Measurements from ENCODE around the gene E2F4.

Gene E2F4

GRCh38 chr16:67227567-67227921, 35.6 kb downstream of the E2F4 start:
- TF ChIP-seq CTCF (IDR thresholded peaks at IDR 0.05) (no peak), ZFX (IDR thresholded peaks at IDR 0.05; ENCODE audit: borderline replicate concordance) (no peak)
- H3K27ac ChIP-seq = peak overlapping the region; percentile 50

- no peak overlapping the region for H3K27ac ChIP-seq
- TF ChIP-seq CTCF (IDR thresholded peaks at IDR 0.05) = no peak
- TF ChIP-seq ZFX (IDR thresholded peaks at IDR 0.05; ENCODE audit: borderline replicate concordance) = no peak
Measured at GRCh38 chr16:67228034-67228785, 36.3 kb downstream of the E2F4 start.

GRCh38 chr16:67228905-67229304, 37.0 kb downstream of the E2F4 start:
- no peak overlapping the region for H3K27ac ChIP-seq
- TF ChIP-seq CTCF (IDR thresholded peaks at IDR 0.05) (no peak), ZFX (IDR thresholded peaks at IDR 0.05; ENCODE audit: borderline replicate concordance) (no peak)

GRCh38 chr16:67229906-67230808, 38.2 kb downstream of the E2F4 start:
- H3K27ac ChIP-seq = no peak overlapping the region
- TF ChIP-seq ZFX (IDR thresholded peaks at IDR 0.05; ENCODE audit: borderline replicate concordance) (no peak), CTCF (IDR thresholded peaks at IDR 0.05) (no peak)

GRCh38 chr16:67230809-67231660, 39.1 kb downstream of the E2F4 start:
- no peak overlapping the region for H3K27ac ChIP-seq
- TF ChIP-seq ZFX (IDR thresholded peaks at IDR 0.05; ENCODE audit: borderline replicate concordance) (no peak), CTCF (IDR thresholded peaks at IDR 0.05) (no peak)

GRCh38 chr16:67233596-67233995, 41.6 kb downstream of the E2F4 start:
- no peak for TF ChIP-seq CTCF (IDR thresholded peaks at IDR 0.05)
- TF ChIP-seq ZFX (IDR thresholded peaks at IDR 0.05; ENCODE audit: borderline replicate concordance) = no peak
- no peak overlapping the region for H3K27ac ChIP-seq
